GM21526 (cell line): ENCODE data around the gene GLA.
A peak's percentile ranks its signal among the peaks of the same experiment; 100 is the strongest.

Source experiments
- ATAC-seq: cut with Tn5 transposase; IDR thresholded peaks from one replicate; pipeline ENCODE4 v1.9.1; 2021; ENCODE audit warnings: moderate library complexity; ENCODE audit not compliant: unreplicated experiment, low FRiP score

The GLA gene

DNA sequence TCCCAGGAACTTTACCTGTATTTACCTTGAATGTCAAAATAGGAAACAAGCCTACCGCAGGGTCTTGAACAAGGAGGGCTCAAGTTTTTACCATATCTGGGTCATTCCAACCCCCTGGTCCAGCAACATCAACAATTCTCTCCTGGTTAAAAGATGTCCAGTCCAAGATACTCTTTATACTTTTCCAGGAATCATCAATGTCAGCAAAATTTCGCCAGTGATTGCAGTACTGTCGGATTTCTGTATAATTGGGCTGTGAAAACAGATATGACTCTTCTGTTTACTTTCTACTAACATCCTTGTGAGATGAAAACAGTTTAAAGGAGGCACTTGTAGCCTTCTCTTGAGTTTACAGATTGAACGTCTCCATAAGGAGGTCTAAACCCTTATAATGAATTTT is 9.0 kb downstream of the GLA start:
- no peak for ATAC-seq

DNA sequence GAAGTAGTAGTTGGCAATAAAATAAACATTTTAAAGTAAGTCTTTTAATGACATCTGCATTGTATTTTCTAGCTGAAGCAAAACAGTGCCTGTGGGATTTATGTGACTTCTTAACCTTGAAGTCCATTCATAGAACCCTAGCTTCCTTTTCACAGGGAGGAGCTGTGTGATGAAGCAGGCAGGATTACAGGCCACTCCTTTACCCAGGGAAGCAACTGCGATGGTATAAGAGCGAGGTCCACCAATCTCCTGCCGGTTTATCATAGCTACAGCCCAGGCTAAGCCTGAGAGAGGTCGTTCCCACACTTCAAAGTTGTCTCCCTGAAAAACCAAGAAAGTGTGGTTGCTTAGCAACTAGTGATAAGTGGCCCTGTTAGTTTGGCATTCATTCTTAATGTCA is 9.9 kb downstream of the GLA start:
- no peak for ATAC-seq

DNA sequence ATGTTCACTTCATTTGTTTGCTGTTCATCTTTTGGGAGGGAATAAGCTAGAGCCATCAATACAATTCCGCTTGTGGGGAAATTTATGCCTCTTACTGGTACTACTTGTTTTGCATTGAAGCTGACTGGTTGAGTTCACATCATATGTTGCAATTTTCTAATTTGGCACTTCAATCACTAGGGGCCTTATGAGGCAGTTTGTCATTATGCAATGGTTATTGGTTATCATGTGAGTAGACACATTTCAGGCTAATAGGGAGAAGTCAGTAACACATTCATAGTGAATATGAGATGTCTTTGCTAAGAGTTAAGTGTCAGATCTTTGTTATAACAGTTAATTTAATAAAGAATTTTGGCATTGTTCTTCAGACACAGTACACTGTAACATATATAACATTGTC is 11.9 kb downstream of the GLA start:
- no peak for ATAC-seq

DNA sequence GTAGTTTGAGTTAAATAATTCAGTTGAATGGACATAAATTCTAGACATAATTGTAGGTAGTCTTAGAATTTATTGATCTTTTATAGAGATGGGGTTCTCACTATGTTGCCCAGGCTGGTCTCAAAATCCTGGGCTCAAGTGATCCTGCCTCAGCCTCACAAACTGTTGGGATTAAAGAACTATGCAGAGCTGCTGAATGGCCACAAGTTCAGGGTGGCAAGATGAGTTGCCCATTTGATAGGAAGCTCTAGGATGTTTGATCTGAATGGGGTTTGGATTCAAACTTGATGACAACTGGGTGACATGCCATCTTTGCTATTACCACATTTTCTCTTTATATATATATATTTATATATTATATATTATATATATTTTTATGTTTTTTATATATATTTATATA is 13.4 kb downstream of the GLA start:
- ATAC-seq = no peak

DNA sequence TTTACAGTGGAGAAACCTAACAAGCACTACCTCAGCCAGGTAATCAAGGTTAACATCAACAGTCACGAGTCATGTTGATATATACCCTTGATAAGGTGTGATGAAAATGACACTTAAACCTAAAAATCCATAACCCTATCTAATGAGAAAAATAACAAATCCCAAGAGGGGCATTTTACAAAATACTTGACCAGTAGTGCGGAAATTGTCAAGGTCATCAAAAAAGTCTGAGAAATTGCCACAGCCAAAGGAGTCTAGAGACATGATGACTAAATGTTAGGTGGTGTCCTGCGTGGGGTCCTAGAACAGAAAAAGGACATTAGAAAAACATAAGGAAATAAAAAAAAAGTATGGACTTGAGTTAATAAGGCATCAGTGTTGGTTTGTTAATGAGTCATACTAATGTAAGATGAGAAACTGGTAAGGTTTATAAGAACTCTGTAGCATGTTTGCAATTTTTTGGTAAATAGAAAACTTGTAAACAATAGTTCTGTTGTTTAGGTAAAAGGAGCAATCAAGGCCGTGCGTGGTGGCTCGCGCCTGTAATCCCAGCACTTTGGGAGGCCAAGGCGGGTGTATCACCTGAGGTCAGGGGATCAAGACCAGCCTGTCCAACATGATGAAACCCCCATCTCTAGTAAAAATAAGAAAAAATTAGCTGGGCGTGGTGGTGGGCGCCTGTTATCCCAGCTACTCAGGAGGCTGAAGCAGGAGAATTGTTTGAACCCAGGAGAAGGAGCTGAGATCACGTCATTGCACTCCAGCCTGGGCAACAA is 14.0 kb downstream of the GLA start:
- no peak for ATAC-seq

DNA sequence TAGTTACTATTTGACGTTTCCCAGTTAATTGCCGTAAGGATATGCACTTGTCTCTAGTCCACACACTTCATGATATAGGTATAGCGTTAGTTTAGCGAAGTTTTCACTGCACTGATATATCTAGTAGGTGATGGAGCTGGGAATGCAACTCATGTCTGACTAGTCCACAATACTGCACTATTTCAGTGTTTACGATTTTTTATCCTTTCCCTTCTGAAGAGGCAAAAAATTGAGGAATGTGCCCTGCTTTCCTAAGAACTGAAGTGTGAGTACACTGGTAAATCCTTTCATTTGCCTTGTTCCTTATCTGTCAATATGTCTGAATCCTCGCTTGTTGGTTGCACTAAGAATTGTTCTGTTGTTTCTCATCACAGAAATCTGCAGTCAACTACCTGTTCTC is 15.9 kb downstream of the GLA start:
- ATAC-seq = no peak

DNA sequence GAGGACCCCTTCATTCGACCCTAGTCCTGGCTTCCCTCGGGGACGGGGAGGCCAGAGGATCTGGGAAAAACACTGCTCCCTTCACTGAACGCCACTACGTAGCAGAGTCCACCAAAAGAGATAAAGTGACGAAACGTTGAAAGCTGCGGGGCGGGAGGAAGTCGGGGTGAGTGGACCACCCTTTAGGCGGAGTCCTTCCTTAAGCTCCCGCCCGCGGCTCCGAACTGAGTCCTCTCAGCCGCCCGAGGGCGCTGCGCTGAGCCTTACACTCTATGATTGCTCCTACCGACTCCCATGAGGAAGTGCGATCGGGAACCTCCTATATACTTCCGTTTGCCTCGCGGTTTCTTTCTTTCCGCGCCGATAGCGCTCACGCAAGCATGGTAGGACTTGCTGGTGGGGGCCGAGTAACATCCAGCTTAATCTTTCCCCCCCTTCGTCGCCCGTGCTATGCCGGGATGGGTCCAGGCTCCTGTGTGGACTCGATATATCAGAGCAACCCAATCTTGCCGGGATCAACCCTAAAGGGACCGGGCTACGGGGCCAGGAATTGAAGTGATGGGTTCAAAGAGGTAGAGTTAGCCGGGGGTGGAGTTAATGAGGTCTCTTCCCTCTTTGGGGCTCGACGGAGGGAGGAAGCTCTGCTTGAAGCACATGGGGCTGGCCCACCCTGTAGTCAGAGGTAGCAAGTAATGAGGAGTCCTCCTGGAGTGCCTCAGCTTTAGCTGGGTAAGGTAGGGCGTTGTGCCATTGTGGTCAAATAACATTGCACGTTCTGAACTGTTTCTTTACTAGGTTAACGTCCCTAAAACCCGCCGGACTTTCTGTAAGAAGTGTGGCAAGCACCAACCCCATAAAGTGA is 16.8 kb downstream of the GLA start, which contains the start of gene RPL36A:
Gene RPL36A, plus strand, starts transcription at position 348 of the 862 bp plus-strand sequence. Its CDS starts 33 bp downstream, at position 381.
- ATAC-seq = peak; percentile 80

DNA sequence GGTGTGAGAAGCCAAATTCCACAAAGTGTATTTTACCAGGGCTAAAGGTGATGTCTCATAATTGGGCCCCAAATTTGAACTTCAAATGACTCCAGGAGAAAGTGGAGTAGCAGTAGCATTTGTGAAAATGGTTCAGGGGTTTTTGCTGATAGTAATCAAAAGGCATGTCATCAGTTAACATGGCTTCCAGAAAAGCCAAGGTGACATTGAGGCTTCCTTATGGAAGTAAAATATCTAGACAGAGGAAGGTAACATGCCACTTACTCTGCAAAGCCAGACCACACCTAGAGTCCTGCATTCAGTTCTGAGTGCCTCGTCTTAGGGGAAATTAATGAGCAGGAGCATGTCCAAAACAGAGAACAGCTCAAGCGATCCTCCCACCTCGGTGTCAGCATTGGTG is 19.1 kb downstream of the GLA start:
- ATAC-seq = no peak

DNA sequence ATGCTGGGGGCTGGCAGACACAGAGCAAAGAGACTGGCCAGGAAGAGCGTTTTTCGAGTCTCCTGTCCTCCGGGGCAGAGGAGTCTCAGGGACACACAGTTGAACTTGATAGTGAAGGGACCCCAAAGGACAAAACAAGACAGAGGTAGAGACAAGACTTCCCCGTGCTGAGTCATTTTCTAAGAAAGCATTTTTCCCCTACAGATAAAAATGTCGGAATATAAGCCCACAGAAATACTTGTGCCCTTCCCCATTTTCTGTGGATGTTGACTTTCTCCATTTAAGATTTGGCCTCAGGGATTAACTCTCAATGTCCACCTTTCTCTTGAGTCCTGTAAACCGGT is 21.2 kb downstream of the GLA start:
- ATAC-seq = no peak

DNA sequence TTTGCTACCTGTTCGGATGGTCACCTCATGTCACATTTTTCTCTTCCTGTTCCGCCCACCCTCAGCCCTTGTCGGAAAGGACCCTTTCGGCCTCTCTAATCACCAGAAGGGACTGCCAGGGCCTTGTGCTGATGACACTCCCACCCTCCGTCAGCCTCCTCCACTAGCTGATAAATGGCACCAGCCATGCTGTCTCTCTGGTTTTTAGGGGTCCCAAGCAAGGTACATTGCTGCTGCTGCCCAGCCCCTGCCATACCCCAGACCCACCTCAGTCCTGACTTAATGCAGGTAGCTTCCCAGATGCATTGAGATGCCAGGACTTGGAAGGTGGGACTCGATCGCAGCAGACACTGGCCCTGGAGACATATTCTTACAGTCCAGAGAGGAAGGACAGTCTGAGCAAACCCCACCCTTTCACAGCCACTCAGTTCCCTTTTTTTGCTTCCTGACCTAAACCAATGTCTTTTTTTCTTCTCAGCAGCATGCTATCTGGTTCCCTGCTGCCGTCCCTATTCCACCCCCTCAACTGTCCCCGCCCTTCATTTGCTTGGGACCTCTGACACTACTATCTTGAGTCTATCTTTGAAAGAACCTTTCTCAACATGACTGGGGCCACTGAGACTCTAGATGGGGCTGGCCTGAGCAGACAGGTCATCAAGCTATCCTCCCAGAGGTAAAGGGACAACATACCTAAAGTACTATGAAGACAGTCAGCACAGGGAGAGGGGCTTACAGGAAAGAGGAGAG is 21.8 kb downstream of the GLA start, which contains the start of gene BTK:
Gene BTK, minus strand, starts transcription at position 397 of the 747 bp plus-strand sequence. CDS start 10,907 bp downstream, outside the sequence.
- peak; percentile 62 for ATAC-seq

DNA sequence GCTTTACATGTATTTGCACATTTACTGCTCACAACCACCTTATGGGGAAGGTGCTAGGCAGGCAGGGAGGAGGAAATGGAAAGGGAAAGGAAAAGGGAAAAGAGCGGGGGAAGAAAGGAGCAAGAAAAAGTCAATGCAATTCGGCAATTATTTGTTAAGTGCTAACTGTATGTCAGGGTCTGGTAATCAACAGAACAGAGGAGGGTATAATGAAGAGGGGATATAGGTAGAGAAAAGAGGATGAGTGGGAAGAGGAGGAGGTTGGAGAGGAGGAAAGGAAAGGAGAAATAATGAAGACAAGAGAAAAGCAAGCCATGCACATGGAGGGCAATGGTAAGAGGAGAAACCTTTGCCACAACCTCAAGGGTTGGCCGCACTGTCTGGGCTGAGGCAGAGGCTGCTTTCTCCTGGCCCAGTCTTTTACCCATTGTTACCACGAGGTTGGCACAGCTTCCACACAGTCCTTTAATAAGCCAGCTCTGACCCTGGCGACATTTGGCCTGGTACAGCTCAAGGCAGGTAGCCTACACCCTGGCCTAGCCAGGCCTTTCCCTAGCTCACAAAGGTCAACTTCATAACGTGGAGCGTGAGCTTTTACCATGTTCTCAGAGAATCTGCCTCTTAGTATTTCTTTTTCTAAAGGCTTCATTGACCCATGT is 22.6 kb downstream of the GLA start:
- ATAC-seq = no peak

DNA sequence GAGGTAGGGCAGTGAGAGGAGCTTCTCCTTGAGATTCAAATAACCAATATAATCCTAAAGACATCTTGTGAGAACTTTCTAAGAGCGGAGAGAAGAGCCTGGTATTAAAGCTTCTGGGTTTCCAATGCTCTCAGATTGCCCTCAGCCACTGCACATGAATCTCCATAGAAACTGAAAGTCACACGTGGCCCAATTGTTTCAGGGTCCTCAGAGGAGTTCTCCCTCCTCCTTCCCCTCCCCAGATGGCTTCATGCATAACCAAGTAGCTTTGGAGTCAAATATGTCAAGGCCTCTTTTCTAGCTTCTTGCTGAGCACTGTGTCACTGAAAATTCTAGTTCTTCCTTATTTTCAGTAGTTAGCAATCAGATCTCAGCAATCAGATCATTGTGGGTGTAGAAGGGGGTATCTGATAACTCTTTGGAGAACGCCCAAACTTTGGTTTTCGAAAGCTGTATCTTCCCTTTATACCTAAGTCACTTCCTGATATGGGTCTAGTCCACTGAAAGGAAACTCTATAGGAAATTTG is 24.0 kb downstream of the GLA start:
- ATAC-seq = peak; percentile 78

DNA sequence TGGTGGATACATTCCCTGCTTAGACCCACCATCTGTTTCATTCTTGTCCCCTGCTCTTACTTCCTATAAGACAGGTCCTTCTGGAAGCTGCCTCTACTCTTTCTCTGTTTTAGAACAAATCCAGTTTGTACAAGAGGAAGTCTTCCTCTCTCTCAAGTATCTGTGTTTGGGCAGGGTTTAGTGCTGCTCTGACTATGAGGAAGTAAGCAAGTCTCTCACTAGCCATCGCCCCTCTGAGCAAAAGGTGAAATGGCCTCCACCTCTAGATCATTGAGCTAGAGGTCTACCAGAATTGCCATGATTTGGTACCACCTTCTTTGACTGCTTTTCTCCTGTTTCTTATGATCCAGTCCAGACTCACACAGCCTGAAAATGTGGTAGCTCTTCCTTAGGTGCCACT is 30.2 kb downstream of the GLA start:
- no peak for ATAC-seq

DNA sequence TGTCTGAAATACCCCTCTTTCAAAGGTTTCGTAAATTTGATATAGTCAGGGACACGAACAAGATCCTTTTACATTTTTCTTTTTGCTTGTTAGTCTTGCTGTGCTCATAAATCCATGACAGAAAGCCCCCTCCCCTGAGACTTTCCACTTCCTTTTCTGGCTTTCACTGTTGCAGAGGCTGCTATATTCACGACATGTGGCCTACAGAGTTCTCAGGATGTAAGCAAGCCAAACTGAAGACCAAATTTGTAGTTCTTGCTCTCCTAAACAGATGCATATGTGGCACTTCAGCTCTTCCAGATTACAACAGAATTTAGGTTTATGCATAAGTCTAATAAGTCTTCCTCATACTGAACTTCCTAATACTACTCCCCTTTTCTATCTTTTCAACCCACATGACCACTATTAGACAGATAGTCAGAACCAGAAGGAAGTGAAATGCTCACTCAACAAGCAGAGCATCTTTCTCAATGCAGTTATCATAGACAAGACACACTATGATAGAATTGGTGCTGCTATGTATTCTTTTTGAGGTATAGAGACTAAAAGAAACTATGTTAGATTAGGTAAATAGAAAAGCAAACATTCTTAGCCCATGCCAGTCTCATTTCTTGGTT is 36.7 kb downstream of the GLA start:
- ATAC-seq = peak; percentile 81

DNA sequence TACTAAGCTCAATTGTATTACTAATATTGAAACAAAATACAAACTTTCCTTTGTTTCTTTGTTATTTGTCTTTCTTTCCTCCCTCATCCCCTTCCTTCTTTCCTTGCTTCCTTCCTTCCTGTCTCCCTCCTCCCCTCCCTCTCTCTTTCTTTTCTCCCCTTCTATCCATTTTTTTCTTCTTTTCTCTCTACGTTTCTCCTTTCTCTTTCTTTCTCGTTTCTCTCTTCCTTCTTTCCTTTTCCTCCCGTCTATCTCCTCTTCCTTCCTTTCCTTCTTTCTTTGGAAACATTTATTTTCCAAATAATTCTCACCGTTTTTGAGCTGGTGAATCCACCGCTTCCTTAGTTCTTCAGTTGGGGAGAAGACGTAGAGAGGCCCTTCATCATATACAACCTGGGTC is 38.0 kb downstream of the GLA start:
- no peak for ATAC-seq

DNA sequence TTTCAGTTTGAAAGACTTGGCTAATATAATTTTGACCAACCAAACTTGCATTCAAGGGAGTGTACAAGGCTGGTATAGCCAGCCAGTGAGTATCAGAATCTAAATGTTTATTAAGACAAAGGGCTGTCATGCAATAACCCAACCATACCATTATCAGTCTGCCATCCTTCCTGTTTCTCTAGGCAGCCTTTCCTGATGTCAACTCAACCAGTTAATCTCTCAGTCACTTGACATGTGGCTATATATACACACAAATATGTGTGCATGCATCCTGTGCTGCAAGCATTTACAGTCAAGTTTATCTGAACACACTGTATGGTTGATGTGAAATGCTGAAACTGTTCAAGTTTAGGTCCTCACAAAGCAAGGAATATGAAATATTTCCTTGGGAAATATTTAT is 38.9 kb downstream of the GLA start:
- ATAC-seq = no peak

DNA sequence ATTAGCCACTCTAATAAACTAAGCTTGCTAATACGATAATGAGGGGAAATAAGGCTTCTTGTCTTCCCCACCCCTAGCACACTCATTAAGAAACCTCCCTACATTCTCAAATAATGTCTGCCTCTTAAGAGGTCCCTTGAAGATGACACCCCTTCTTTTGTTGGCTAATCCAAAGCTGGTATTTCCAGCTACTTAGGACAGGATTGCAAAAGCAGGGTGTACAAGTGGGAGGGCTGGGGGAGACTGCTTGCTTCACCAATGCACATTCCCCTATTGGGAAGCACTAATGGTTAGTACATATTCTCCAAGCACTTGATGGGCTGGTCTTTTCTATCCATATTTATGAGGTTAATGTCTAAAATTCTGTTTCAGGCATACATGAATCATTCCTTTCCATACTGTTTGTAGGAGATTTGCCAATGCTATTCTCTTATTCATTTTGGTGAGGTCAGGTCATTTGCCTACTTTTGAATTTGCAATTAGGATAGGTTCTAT is 42.4 kb downstream of the GLA start:
- no peak for ATAC-seq

DNA sequence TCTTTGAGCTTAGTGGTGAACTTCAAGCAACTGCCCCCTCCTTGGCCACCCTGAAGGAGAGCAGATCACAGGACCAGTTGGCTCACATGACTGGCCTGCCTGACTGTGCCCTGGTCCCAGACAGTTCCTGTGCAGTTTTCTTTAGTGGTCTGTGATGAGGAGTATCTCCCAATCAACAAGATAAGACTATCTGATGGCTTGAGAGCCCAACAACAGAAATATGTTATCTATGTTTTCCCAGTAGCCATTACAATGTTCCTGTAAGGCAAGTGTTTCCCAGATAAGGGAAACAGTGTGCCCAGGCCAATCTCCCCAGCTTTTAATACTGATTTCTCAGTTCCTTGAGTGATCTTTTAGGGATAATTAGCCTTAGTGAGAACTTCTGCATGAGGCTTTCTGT is 45.0 kb downstream of the GLA start:
- ATAC-seq = no peak

DNA sequence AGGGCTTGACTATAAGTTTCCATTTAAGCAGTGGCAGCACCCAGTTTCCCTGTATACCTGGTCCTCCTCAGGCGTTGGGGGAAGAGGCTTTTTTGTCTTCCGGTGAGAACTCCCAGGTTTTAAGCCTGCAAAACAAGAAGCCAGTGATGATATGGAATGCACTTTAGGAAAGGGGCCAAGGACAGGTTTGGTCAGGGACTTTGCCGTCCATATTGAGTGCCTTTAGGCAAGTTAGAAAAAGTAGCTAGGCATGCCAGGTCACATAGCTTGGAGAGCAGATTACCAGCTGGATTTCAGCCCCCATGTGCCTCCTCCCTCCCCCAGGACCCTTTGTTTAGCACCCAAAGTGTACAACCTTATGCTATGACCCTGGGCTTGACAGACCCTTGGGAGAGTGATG is 45.6 kb downstream of the GLA start:
- ATAC-seq = no peak

DNA sequence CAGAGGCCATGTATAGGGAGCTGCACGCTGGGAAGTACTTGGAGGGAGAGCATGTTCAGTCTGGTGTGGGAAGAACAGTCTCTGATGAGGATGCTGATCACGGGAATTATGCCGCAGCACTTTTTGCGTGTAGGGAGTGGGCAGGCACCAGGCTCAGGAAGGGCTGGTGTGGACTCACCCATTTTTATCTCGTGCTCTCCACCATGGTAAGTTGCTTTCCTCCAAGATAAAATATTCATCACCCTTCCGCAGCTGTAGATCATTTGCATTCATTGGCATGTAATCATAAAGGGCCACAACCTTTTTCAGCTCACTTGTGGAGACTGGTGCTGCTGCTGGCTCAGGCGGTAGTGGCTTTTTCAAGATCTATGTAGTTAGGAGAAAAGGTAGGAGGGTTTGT is 47.3 kb downstream of the GLA start:
- ATAC-seq = no peak
